GM21737 (cell line): ENCODE results near the gene HLA-DQA2.
"Not testable (repeated sequence)": the region's sequence is repeated elsewhere in the genome, so short reads cannot be mapped to it uniquely, and the experiment has no call there.

Source experiments
- ATAC-seq: cut with Tn5 transposase; IDR thresholded peaks from one replicate; pipeline ENCODE4 v1.9.1; 2021; ENCODE audit warnings: mild to moderate bottlenecking, moderate library complexity; ENCODE audit not compliant: unreplicated experiment

HLA-DQA2 gene

GRCh38 chr6:32741031-32741960 lies at the start of gene HLA-DQA2:
Gene HLA-DQA2, plus strand, starts transcription at chr6:32741391. Its CDS starts 53 bp downstream, at chr6:32741444.
- no peak for ATAC-seq

- no peak for ATAC-seq
Measured at GRCh38 chr6:32692019-32692418, 49.2 kb upstream of the HLA-DQA2 start.

GRCh38 chr6:32697031-32697430 lies 44.2 kb upstream of the HLA-DQA2 start:
- no peak for ATAC-seq

- no peak for ATAC-seq
Measured at GRCh38 chr6:32700391-32701040, 40.7 kb upstream of the HLA-DQA2 start.

GRCh38 chr6:32703347-32703746 lies 37.8 kb upstream of the HLA-DQA2 start:
- no peak for ATAC-seq

GRCh38 chr6:32705164-32705563 lies 36.0 kb upstream of the HLA-DQA2 start:
- ATAC-seq, result not testable (repeated sequence)

GRCh38 chr6:32709625-32710024 lies 31.6 kb upstream of the HLA-DQA2 start:
- ATAC-seq, result no peak

GRCh38 chr6:32713241-32713640 lies 27.9 kb upstream of the HLA-DQA2 start:
- ATAC-seq, result no peak

- no peak for ATAC-seq
Measured at GRCh38 chr6:32716396-32716795, 24.8 kb upstream of the HLA-DQA2 start.

- ATAC-seq, result no peak
Measured at GRCh38 chr6:32718879-32719278, 22.3 kb upstream of the HLA-DQA2 start.

- ATAC-seq, result no peak
Measured at GRCh38 chr6:32738126-32738525, 3.1 kb upstream of the HLA-DQA2 start.

- ATAC-seq, result no peak
Measured at GRCh38 chr6:32742374-32742773, 1.2 kb downstream of the HLA-DQA2 start.

GRCh38 chr6:32744776-32745175 lies 3.6 kb downstream of the HLA-DQA2 start:
- no peak for ATAC-seq

GRCh38 chr6:32745649-32746048 lies 4.5 kb downstream of the HLA-DQA2 start:
- not testable (repeated sequence) for ATAC-seq

GRCh38 chr6:32752580-32752979 lies 11.4 kb downstream of the HLA-DQA2 start:
- no peak for ATAC-seq

- ATAC-seq, result no peak
Measured at GRCh38 chr6:32759669-32760068, 18.5 kb downstream of the HLA-DQA2 start.

GRCh38 chr6:32761072-32761471 lies 19.9 kb downstream of the HLA-DQA2 start:
- no peak for ATAC-seq

- no peak for ATAC-seq
Measured at GRCh38 chr6:32761548-32761947, 20.4 kb downstream of the HLA-DQA2 start.

GRCh38 chr6:32763421-32763820 lies 22.2 kb downstream of the HLA-DQA2 start, which contains the start of gene HLA-DQB2:
Gene HLA-DQB2, minus strand, starts transcription at chr6:32763532. Its CDS starts 62 bp downstream, at chr6:32763470.
- ATAC-seq, result no peak

- no peak for ATAC-seq
Measured at GRCh38 chr6:32764048-32764447, 22.9 kb downstream of the HLA-DQA2 start.

- no peak for ATAC-seq
Measured at GRCh38 chr6:32772656-32773055, 31.5 kb downstream of the HLA-DQA2 start.

- ATAC-seq, result no peak
Measured at GRCh38 chr6:32774426-32774825, 33.2 kb downstream of the HLA-DQA2 start.
